Left forelimb (tissue), 1 donor: ENCODE measurements around the gene NEB.
"Not testable (repeated sequence)": the region's sequence is repeated elsewhere in the genome, so short reads cannot be mapped to it uniquely, and the experiment has no call there.

Experiments
- DNase-seq: peaks from one replicate; pipeline ENCODE4 v3.0.0-alpha.2; 2018; ENCODE audit warnings: low spot score

Gene NEB

GRCh38 chr2:151649966-151650365 lies 84.3 kb downstream of the NEB start:
- DNase-seq, result no peak

GRCh38 chr2:151649400-151649799 lies 84.9 kb downstream of the NEB start:
- no peak for DNase-seq

GRCh38 chr2:151646512-151646911 lies 87.8 kb downstream of the NEB start:
- not testable (repeated sequence) for DNase-seq

GRCh38 chr2:151644580-151644979 lies 89.7 kb downstream of the NEB start:
- DNase-seq, result no peak

GRCh38 chr2:151641895-151642294 lies 92.4 kb downstream of the NEB start:
- DNase-seq, result not testable (repeated sequence)

GRCh38 chr2:151640087-151640486 lies 94.2 kb downstream of the NEB start:
- no peak for DNase-seq

- DNase-seq, result no peak
Observed at GRCh38 chr2:151638990-151639389, 95.3 kb downstream of the NEB start.

- no peak for DNase-seq
Observed at GRCh38 chr2:151638191-151638933, 95.9 kb downstream of the NEB start.

- DNase-seq, result no peak
Observed at GRCh38 chr2:151637271-151637781, 97.0 kb downstream of the NEB start.

GRCh38 chr2:151634736-151635467 lies 99.4 kb downstream of the NEB start:
- no peak for DNase-seq

- DNase-seq, result no peak
Observed at GRCh38 chr2:151632993-151633565, 101.2 kb downstream of the NEB start.

GRCh38 chr2:151630372-151630771 lies 103.9 kb downstream of the NEB start:
- DNase-seq, result no peak

- no peak for DNase-seq
Observed at GRCh38 chr2:151627353-151627752, 106.9 kb downstream of the NEB start.

- no peak for DNase-seq
Observed at GRCh38 chr2:151624271-151624670, 110.0 kb downstream of the NEB start.

GRCh38 chr2:151623631-151624030 lies 110.6 kb downstream of the NEB start:
- no peak for DNase-seq

GRCh38 chr2:151620761-151621160 lies 113.5 kb downstream of the NEB start:
- no peak for DNase-seq

GRCh38 chr2:151619337-151619989 lies 114.8 kb downstream of the NEB start:
- no peak for DNase-seq

- DNase-seq, result no peak
Observed at GRCh38 chr2:151616760-151617339, 117.4 kb downstream of the NEB start.

- no peak for DNase-seq
Observed at GRCh38 chr2:151614606-151615306, 119.5 kb downstream of the NEB start.

GRCh38 chr2:151614159-151614558 lies 120.1 kb downstream of the NEB start:
- DNase-seq, result no peak

- no peak for DNase-seq
Observed at GRCh38 chr2:151611351-151611750, 122.9 kb downstream of the NEB start.
